ENCODE data around the gene CTXN1. TPM values are rescaled to one million over a fixed set of nuclear protein-coding genes. Genes with fewer than 3 reads are reported as not detected.

The CTXN1 gene
- total RNA-seq, 3 donors from 2014 or later (not counting 1 experiment from before 2014, with no cell fraction given) = 0.39 TPM; not detected in 2

- peaks cover 20% of the 10 kb centered on the region for H3K4me1 ChIP-seq (ENCODE audit: control insufficient read depth, insufficient read depth, low read length)
- H3K4me3 Mint-ChIP-seq = peak overlapping the region; percentile 21
- H3K27me3 ChIP-seq (ENCODE audit: control insufficient read depth, insufficient read depth, low read length) = no peaks in the 10 kb centered on the region
- H3K9me3 Mint-ChIP-seq = no peaks in the 10 kb centered on the region
- H3K36me3 ChIP-seq (ENCODE audit: control insufficient read depth, insufficient read depth, low read length) = peaks cover 24% of the 10 kb centered on the region
- WGBS (ENCODE audit: insufficient coverage) = 98% methylated on average over 10 of the region's 13 CpGs
- peaks cover 0 to 4% of the 10 kb centered on the region in 2 donors for H3K27me3 Mint-ChIP-seq (ENCODE audit: low read depth in 2 of 2)
- peaks cover 6% of the 10 kb centered on the region for H3K36me3 Mint-ChIP-seq
- ATAC-seq (no peak), DNase-seq (no peak)
- no peak overlapping the region for H3K4me3 ChIP-seq (ENCODE audit: low read length)
- no peaks in the 10 kb centered on the region for H3K9me3 ChIP-seq (ENCODE audit: control insufficient read depth, insufficient read depth, low read length)
- no peak overlapping the region for H3K27ac ChIP-seq (ENCODE audit: low read length)
- no peak overlapping the region for H3K27ac Mint-ChIP-seq
- no peak for TF ChIP-seq CTCF (IDR thresholded peaks at IDR 0.05)
- intact Hi-C loops (cut with micrococcal nuclease) = no loop called here
- H3K4me1 Mint-ChIP-seq = peaks cover 15 to 35% of the 10 kb centered on the region in 2 donors
Observed at GRCh38 chr19:7940841-7941240, 14.9 kb upstream of the CTXN1 start.

GRCh38 chr19:7934766-7935165 lies 8.8 kb upstream of the CTXN1 start:
- peaks cover 3% of the 10 kb centered on the region for H3K4me1 ChIP-seq (ENCODE audit: control insufficient read depth, insufficient read depth, low read length)
- no peak overlapping the region for H3K27ac Mint-ChIP-seq
- H3K9me3 Mint-ChIP-seq = no peaks in the 10 kb centered on the region

GRCh38 chr19:7933828-7934725 lies 8.1 kb upstream of the CTXN1 start:
- Mint-ChIP-seq H3K27ac (no peak overlapping the region), H3K4me3 (no peak overlapping the region), H3K36me3 (no peaks in the 10 kb centered on the region), H3K27me3 (ENCODE audit: low read depth in 2 of 2) (no peaks in the 10 kb centered on the region), H3K4me1 (peaks cover 0 to 11% of the 10 kb centered on the region in 2 donors), H3K9me3 (no peaks in the 10 kb centered on the region)
- Histone ChIP-seq H3K4me3 (ENCODE audit: low read length) (no peak overlapping the region), H3K27ac (ENCODE audit: low read length) (no peak overlapping the region), H3K9me3 (ENCODE audit: control insufficient read depth, insufficient read depth, low read length) (no peaks in the 10 kb centered on the region), H3K4me1 (ENCODE audit: control insufficient read depth, insufficient read depth, low read length) (peaks cover 9% of the 10 kb centered on the region), H3K36me3 (ENCODE audit: control insufficient read depth, insufficient read depth, low read length) (peaks cover 64% of the 10 kb centered on the region), H3K27me3 (ENCODE audit: control insufficient read depth, insufficient read depth, low read length) (no peaks in the 10 kb centered on the region)
- ATAC-seq (no peak), DNase-seq (no peak)
- TF ChIP-seq CTCF (IDR thresholded peaks at IDR 0.05) = no peak
- WGBS (ENCODE audit: insufficient coverage) = 96% methylated on average over 55 of the region's 55 CpGs
- intact Hi-C loops (cut with micrococcal nuclease) = no loop called here

More at GRCh38 chr19:7934766-7935165, 8.8 kb upstream of the CTXN1 start:
- H3K27ac ChIP-seq (ENCODE audit: low read length) = no peak overlapping the region
- 94% methylated on average over 21 of the region's 21 CpGs for WGBS (ENCODE audit: insufficient coverage)
- peaks cover 0 to 5% of the 10 kb centered on the region in 2 donors for H3K4me1 Mint-ChIP-seq
- H3K36me3 Mint-ChIP-seq = no peaks in the 10 kb centered on the region
- no peak for ATAC-seq
- no peak for TF ChIP-seq CTCF (IDR thresholded peaks at IDR 0.05)
- H3K4me3 ChIP-seq (ENCODE audit: low read length) = no peak overlapping the region
- no peak for DNase-seq
- intact Hi-C loops (cut with micrococcal nuclease) = no loop called here
- no peaks in the 10 kb centered on the region for H3K9me3 ChIP-seq (ENCODE audit: control insufficient read depth, insufficient read depth, low read length)
- H3K36me3 ChIP-seq (ENCODE audit: control insufficient read depth, insufficient read depth, low read length) = peaks cover 64% of the 10 kb centered on the region
- no peaks in the 10 kb centered on the region for H3K27me3 Mint-ChIP-seq (ENCODE audit: low read depth in 2 of 2)
- H3K4me3 Mint-ChIP-seq = no peak overlapping the region
- no peaks in the 10 kb centered on the region for H3K27me3 ChIP-seq (ENCODE audit: control insufficient read depth, insufficient read depth, low read length)

All from natural killer cell (primary cell).